IMR-90 (cell line): ENCODE data around the gene AQP4. TPM values are rescaled to one million over a fixed set of nuclear protein-coding genes. Genes with fewer than 3 reads are reported as not detected.

Source experiments
- ATAC-seq: fragments of 200-7000 bp; cut with Tn5 transposase; 2 replicates; pipeline ENCODE4 v1.9.1; 2020; ENCODE audit warnings: low read depth, mild to moderate bottlenecking, moderate library complexity
- BruUV-seq: library from RNA; stranded (reverse); fragments of 400-500 nt; replicated peaks from 2 replicates; lab custom pipeline; 2021; lab: Mats Ljungman, UMichigan
- CTCF ChIA-PET: fragments of 300-600 bp; formaldehyde crosslinking; extraction: SDS; loops from one replicate; lab custom pipeline; 2021; ENCODE audit warnings: antibody characterized with exemption; lab: Yijun Ruan, JAX
- POLR2A ChIA-PET: fragments of 300-600 bp; sonication (Branson Sonifier 250); formaldehyde crosslinking; loops from one replicate; lab custom pipeline; 2022; ENCODE audit warnings: antibody characterized with exemption; ENCODE audit not compliant: unreplicated experiment; lab: Charles Lee
- DNase-seq: peaks from one replicate; pipeline ENCODE4 v3.0.0; 2013
- H2AFZ ChIP-seq: replicated peaks from 2 replicates; pipeline ENCODE3; 2013; ENCODE audit warnings: low read length, mild to moderate bottlenecking; ENCODE audit not compliant: poor library complexity
- H2AK5ac ChIP-seq: 2 replicates; pipeline ENCODE4 v1.6.1; 2013; ENCODE audit warnings: low read depth, low read length, inconsistent platforms
- H2AK9ac ChIP-seq: replicated peaks from 2 replicates; pipeline ENCODE3; 2013; ENCODE audit warnings: mild to moderate bottlenecking, low read depth, low read length, moderate library complexity; ENCODE audit not compliant: poor library complexity
- H2BK120ac ChIP-seq: 2 replicates; pipeline ENCODE4 v1.6.1; 2013; ENCODE audit warnings: low read depth, low read length, inconsistent platforms
- H2BK15ac ChIP-seq: 3 replicates; pipeline ENCODE4 v1.6.1; 2013; ENCODE audit warnings: low read depth, low read length, inconsistent platforms
- H2BK20ac ChIP-seq: 2 replicates; pipeline ENCODE4 v1.6.1; 2013; ENCODE audit warnings: low read depth, mild to moderate bottlenecking, inconsistent platforms, low read length, moderate library complexity
- H2BK5ac ChIP-seq: 2 replicates; pipeline ENCODE4 v1.6.1; 2013; ENCODE audit warnings: mild to moderate bottlenecking, low read depth, low read length, inconsistent platforms; ENCODE audit not compliant: poor library complexity, severe bottlenecking
- H3K14ac ChIP-seq: replicated peaks from 2 replicates; pipeline ENCODE4 v1.6.1; 2013; ENCODE audit warnings: low read depth, low read length, inconsistent platforms
- H3K18ac ChIP-seq: 2 replicates; pipeline ENCODE4 v1.6.1; 2013; ENCODE audit warnings: low read depth, low read length, control low read depth
- H3K23ac ChIP-seq: 2 replicates; pipeline ENCODE4 v1.6.1; 2013; ENCODE audit warnings: low read depth, low read length, inconsistent platforms
- H3K27ac ChIP-seq: 2 replicates; pipeline ENCODE4 v1.5.1; 2013; ENCODE audit warnings: mild to moderate bottlenecking, control low read depth, low read length; ENCODE audit not compliant: insufficient read depth
- H3K27me3 ChIP-seq: 2 replicates; pipeline ENCODE4 v1.6.1; 2013; ENCODE audit warnings: low read length; ENCODE audit not compliant: control insufficient read depth, insufficient read depth
- H3K36me3 ChIP-seq: 2 replicates; pipeline ENCODE4 v1.6.1; 2013; ENCODE audit warnings: low read length, mixed read lengths; ENCODE audit not compliant: control insufficient read depth, insufficient read depth
- H3K4ac ChIP-seq: 2 replicates; pipeline ENCODE4 v1.6.1; 2013; ENCODE audit warnings: low read depth, low read length, inconsistent platforms
- H3K4me1 ChIP-seq: 2 replicates; pipeline ENCODE4 v1.6.1; 2013; ENCODE audit warnings: low read length, mixed read lengths; ENCODE audit not compliant: control insufficient read depth, insufficient read depth
- H3K4me2 ChIP-seq: 2 replicates; pipeline ENCODE4 v1.6.1; 2013; ENCODE audit warnings: low read depth, mild to moderate bottlenecking, control low read depth, low read length, moderate library complexity
- H3K4me3 ChIP-seq: 2 replicates; pipeline ENCODE4 v1.5.1; 2013; ENCODE audit warnings: low read depth, mild to moderate bottlenecking, control low read depth, low read length, moderate library complexity; ENCODE audit not compliant: insufficient read depth
- H3K56ac ChIP-seq: 2 replicates; pipeline ENCODE4 v1.6.1; 2013; ENCODE audit warnings: low read length, inconsistent platforms; ENCODE audit not compliant: insufficient read depth; ENCODE audit errors: extremely low read depth
- H3K79me1 ChIP-seq, 2 experiments: 2 replicates each; pipeline ENCODE4 v1.6.1; 2013; ENCODE audit warnings: low read length in 2 of 2, inconsistent platforms in 1 of 2, low read depth in 1 of 2
- H3K9ac ChIP-seq: 2 replicates; pipeline ENCODE4 v1.6.1; 2013; ENCODE audit warnings: low read depth, low read length, control low read depth
- H3K9me1 ChIP-seq: 2 replicates; pipeline ENCODE4 v1.6.1; 2013; ENCODE audit warnings: low read length, inconsistent platforms; ENCODE audit not compliant: insufficient read depth
- H3K9me3 ChIP-seq: 2 replicates; pipeline ENCODE4 v1.6.1; 2013; ENCODE audit warnings: low read length; ENCODE audit not compliant: control insufficient read depth, insufficient read depth
- H4K20me1 ChIP-seq: 2 replicates; pipeline ENCODE4 v1.6.1; 2013; ENCODE audit warnings: low read length, inconsistent platforms; ENCODE audit not compliant: insufficient read depth
- H4K5ac ChIP-seq: 2 replicates; pipeline ENCODE4 v1.6.1; 2013; ENCODE audit warnings: mild to moderate bottlenecking, low read depth, low read length, control low read depth
- H4K8ac ChIP-seq, 2 experiments: 2 replicates each; pipeline ENCODE4 v1.6.1; 2013; ENCODE audit warnings: low read depth in 2 of 2, low read length in 2 of 2, control low read depth in 1 of 2, inconsistent platforms in 1 of 2
- H4K91ac ChIP-seq: 2 replicates; pipeline ENCODE4 v1.6.1; 2013; ENCODE audit warnings: low read depth, low read length, inconsistent platforms; ENCODE audit not compliant: insufficient read depth
- BHLHE40 ChIP-seq: fragments of 150-350 bp; IDR thresholded peaks from 2 replicates; pipeline ENCODE4 v1.6.1; 2016; ENCODE audit warnings: mild to moderate bottlenecking, low read depth, low read length
- CEBPB ChIP-seq: IDR thresholded peaks from 2 replicates; pipeline ENCODE4 v1.6.1; 2012; ENCODE audit warnings: low read depth, low read length, improper control_type of control experiment
- CHD1 ChIP-seq: IDR thresholded peaks from 2 replicates; pipeline ENCODE4 v1.6.1; 2012; ENCODE audit warnings: low read depth, low read length, improper control_type of control experiment
- CTCF ChIP-seq: conservative IDR thresholded peaks from 2 replicates; pipeline ENCODE4 v1.5.1; 2012; ENCODE audit warnings: mild to moderate bottlenecking, low read depth, low read length, improper control_type of control experiment
- ELK1 ChIP-seq: fragments of 150-350 bp; IDR thresholded peaks from 2 replicates; pipeline ENCODE4 v1.6.1; 2016; ENCODE audit warnings: low read depth, mild to moderate bottlenecking, low read length, moderate library complexity, borderline replicate concordance
- FOS ChIP-seq: fragments of 150-350 bp; IDR thresholded peaks from 2 replicates; pipeline ENCODE4 v1.6.1; 2016; ENCODE audit warnings: low read depth, low read length
- MAFK ChIP-seq: IDR thresholded peaks from 2 replicates; pipeline ENCODE4 v1.6.1; 2012; ENCODE audit warnings: low read depth, low read length, improper control_type of control experiment
- MAZ ChIP-seq: IDR thresholded peaks from 2 replicates; pipeline ENCODE4 v1.6.1; 2012; ENCODE audit warnings: low read depth, mild to moderate bottlenecking, low read length, improper control_type of control experiment, moderate library complexity, borderline replicate concordance
- MXI1 ChIP-seq: IDR thresholded peaks from 2 replicates; pipeline ENCODE4 v1.6.1; 2012; ENCODE audit warnings: low read depth, mild to moderate bottlenecking, low read length, moderate library complexity, borderline replicate concordance
- NFE2L2 ChIP-seq: fragments of 150-350 bp; IDR thresholded peaks from 2 replicates; pipeline ENCODE4 v1.6.1; 2016; ENCODE audit warnings: low read depth, mild to moderate bottlenecking, low read length
- POLR2A ChIP-seq: IDR thresholded peaks from 2 replicates; pipeline ENCODE4 v1.6.1; 2012; ENCODE audit warnings: mild to moderate bottlenecking, low read depth, low read length
- RAD21 ChIP-seq: IDR thresholded peaks from 2 replicates; pipeline ENCODE4 v1.6.1; 2012; ENCODE audit warnings: low read length, improper control_type of control experiment
- RCOR1 ChIP-seq: IDR thresholded peaks from 2 replicates; pipeline ENCODE4 v1.6.1; 2012; ENCODE audit warnings: mild to moderate bottlenecking, low read length, improper control_type of control experiment; ENCODE audit not compliant: insufficient replicate concordance
- RFX5 ChIP-seq: IDR thresholded peaks from 2 replicates; pipeline ENCODE4 v1.8.0; 2012; ENCODE audit warnings: low read depth, mild to moderate bottlenecking, low read length, moderate library complexity
- SMC3 ChIP-seq: fragments of 150-350 bp; IDR thresholded peaks from 2 replicates; pipeline ENCODE4 v1.6.1; 2016; ENCODE audit warnings: low read depth, mild to moderate bottlenecking, antibody characterized with exemption, low read length, moderate library complexity
- USF2 ChIP-seq: fragments of 150-350 bp; IDR thresholded peaks from 2 replicates; pipeline ENCODE4 v1.6.1; 2017; ENCODE audit warnings: mild to moderate bottlenecking, antibody characterized with exemption, low read length, low read depth
- WGBS, 2 experiments: methylation state at CpG; one replicate each; pipeline versions ENCODE4 v1.1.5 to v1.1.7; 2013; ENCODE audit warnings: missing lambda C conversion rate in 2 of 2; ENCODE audit not compliant: insufficient read length in 1 of 2; ENCODE audit errors: extremely low coverage in 2 of 2; 5-methylcytosine and 5-hydroxymethylcytosine counted together
- dilution Hi-C: fragments of 300-500 bp; cut with HindIII; formaldehyde crosslinking; loops from one replicate; pipeline ENCODE4 v1.14.3; 2018; ENCODE audit warnings: low sequenced_read_pairs; ENCODE audit not compliant: unreplicated experiment
- in situ Hi-C: fragments of 300-500 bp; cut with MboI; formaldehyde crosslinking; loops from 3 replicates; pipeline ENCODE4 v1.14.3; 2019; ENCODE audit warnings: low sequenced_read_pairs, inconsistent platforms, mixed read lengths
- intact Hi-C: fragments of 100-400 bp; cut with micrococcal nuclease; formaldehyde crosslinking; loops from 2 replicates; pipeline ENCODE4 v1.10.0; 2022
- polyA plus RNA-seq, 3 experiments: library from polyadenylated mRNA; depleted of rRNA; stranded (reverse); fragments of >200 nt; gene quantifications; 2 replicates each; pipeline ENCODE4 v1.2.3, GENCODE V29; 2012; ENCODE audit warnings: low replicate concordance in 1 of 3
- total RNA-seq: library from RNA; depleted of rRNA; stranded (reverse); fragments of >200 nt; gene quantifications from 2 replicates; pipeline ENCODE4 v1.2.3, GENCODE V29; 2012

AQP4 gene
- total and polyA plus RNA-seq, 2 of the 4 experiments (the other 2 are of a cell fraction): not detected

- intact Hi-C loops: no loop called here
- H4K20me1 ChIP-seq: no peaks in the 10 kb centered on the region
- ChIA-PET POLR2A (no interaction called here), CTCF (no interaction called here)
- no peak for ATAC-seq
- BruUV-seq: no TSS peak
- no peak overlapping the region for H3K56ac ChIP-seq
- no peak overlapping the region for H3K18ac ChIP-seq
- no peak overlapping the region for H2BK15ac ChIP-seq
- 40% methylated on average over 1 of the region's 9 CpGs; no CpG with 5 or more reads in 1 of the 2 experiments for WGBS, 2 experiments
- no peak overlapping the region for H4K5ac ChIP-seq
- no peak overlapping the region for H3K4ac ChIP-seq
- H3K9ac ChIP-seq: no peak overlapping the region
- no peaks in the 10 kb centered on the region for H3K9me1 ChIP-seq
- no peaks in the 10 kb centered on the region for H3K36me3 ChIP-seq
- H3K4me1 ChIP-seq: no peaks in the 10 kb centered on the region
- no peak overlapping the region for H2AFZ ChIP-seq
- H3K4me3 ChIP-seq: no peak overlapping the region
- no peak overlapping the region for H3K4me2 ChIP-seq
- H3K23ac ChIP-seq: no peak overlapping the region
- no peak overlapping the region for H2AK9ac ChIP-seq
- H4K8ac ChIP-seq: no peak overlapping the region
- H2BK120ac ChIP-seq: no peak overlapping the region
- TF ChIP-seq BHLHE40 (no peak), USF2 (no peak), ELK1 (no peak), RAD21 (no peak), MXI1 (no peak), MAFK (no peak), RCOR1 (no peak), CTCF (no peak), CHD1 (no peak), NFE2L2 (no peak), CEBPB (no peak), POLR2A (no peak), MAZ (no peak), SMC3 (no peak), RFX5 (no peak), FOS (no peak)
- H4K91ac ChIP-seq: no peak overlapping the region
- DNase-seq: no peak
- H3K14ac ChIP-seq: no peak overlapping the region
- no peak overlapping the region for H3K27ac ChIP-seq
- H3K9me3 ChIP-seq: no peaks in the 10 kb centered on the region
- no peaks in the 10 kb centered on the region for H3K79me1 ChIP-seq
- H2BK20ac ChIP-seq: no peak overlapping the region
- H2AK5ac ChIP-seq: no peak overlapping the region
- no peaks in the 10 kb centered on the region for H3K27me3 ChIP-seq
- in situ Hi-C loops: no loop called here
- H2BK5ac ChIP-seq: no peak overlapping the region
- dilution Hi-C loops: no loop called here
These were observed 1.5 kb downstream of the AQP4 start for GRCh38 chr18:26863921-26864497.
